ENCODE data around the gene SLAMF7. TPM values are rescaled to one million over a fixed set of nuclear protein-coding genes. Genes with fewer than 3 reads are reported as not detected.

SLAMF7 gene
- total and polyA plus RNA-seq, 2 of the 8 experiments (the other 6 are each of a cell fraction or from before 2014, with no cell fraction given) = not detected

- H3K36me3 ChIP-seq (ENCODE audit: control insufficient read depth in 2 of 4, insufficient read depth in 4 of 4, low read length in 3 of 4) = no peaks in the 10 kb centered on the region
- ChIA-PET POLR2A (ENCODE audit: partially characterized antibody) (no interaction called here), CTCF (ENCODE audit: partially characterized antibody) (interaction anchor here (1.7 to 1.9 kb wide), 2 partner anchors 44 to 131 kb away, joined by 3 to 5 read pairs; no protein-coding TSS in a partner anchor)
- no peaks in the 10 kb centered on the region for H3K23me2 ChIP-seq (ENCODE audit: low read depth, low read length)
- no peak overlapping the region for H3K4me2 ChIP-seq (ENCODE audit: insufficient read depth in 1 of 2, low read depth in 2 of 2, low read length in 2 of 2)
- H3K27ac ChIP-seq (ENCODE audit: low read depth, low read length) = no peak overlapping the region
- H2AFZ ChIP-seq (ENCODE audit: low read length) = no peak overlapping the region
- no peaks in the 10 kb centered on the region for H3K9me3 ChIP-seq (ENCODE audit: insufficient read depth in 2 of 2, low read depth in 1 of 2, low read length in 1 of 2)
- FAIRE-seq (no peak), DNase-seq (ENCODE audit: low read depth in 1 of 2, low spot score in 2 of 2) (no peak)
- H3K9ac ChIP-seq (replicated peaks in 1 of 4; ENCODE audit: extremely low read depth in 1 of 4, low read depth in 3 of 4, low read length in 3 of 4) = no peak overlapping the region
- H3K79me1 ChIP-seq (ENCODE audit: low read depth, low read length) = no peaks in the 10 kb centered on the region
- no peak overlapping the region for H2BK12ac ChIP-seq (ENCODE audit: low read depth, low read length)
- H3K27me3 ChIP-seq (replicated peaks in 1 of 4; ENCODE audit: control insufficient read depth in 3 of 4, extremely low read depth in 1 of 4, insufficient read depth in 3 of 4, low read length in 3 of 4) = no peaks in the 10 kb centered on the region
- no peak overlapping the region for H4K91ac ChIP-seq (replicated peaks; ENCODE audit: insufficient read length, low read length)
- H2BK120ac ChIP-seq (replicated peaks; ENCODE audit: low read depth, low read length) = no peak overlapping the region
- no peak overlapping the region for H2AK5ac ChIP-seq (ENCODE audit: low read depth, low read length)
- no peak overlapping the region for H2BK5ac ChIP-seq (ENCODE audit: low read depth, low read length)
- 95% methylated on average over 4 of the region's 4 CpGs; no CpG with 5 or more reads in 1 of the 2 experiments for WGBS, 2 experiments (ENCODE audit: extremely low coverage in 1 of 2, insufficient coverage in 1 of 2, insufficient read length in 1 of 2, insufficient replicate concordance in 2 of 2, low coverage in 1 of 2, low lambda C conversion rate in 2 of 2, missing lambda C conversion rate in 1 of 2)
- no peaks in the 10 kb centered on the region for H4K20me1 ChIP-seq (replicated peaks in 1 of 2; ENCODE audit: control insufficient read depth in 1 of 2, insufficient read depth in 2 of 2, low read length in 2 of 2)
- no peak overlapping the region for H3K18ac ChIP-seq (ENCODE audit: extremely low read depth, low read length)
- no peak for TF ChIP-seq BRCA1 (IDR thresholded peaks at IDR 0.05; ENCODE audit: low read depth, low read length)
- TF ChIP-seq SIN3A (conservative IDR thresholded peaks at IDR 0.05 in 1 of 2, IDR thresholded peaks at IDR 0.05 in 1 of 2; ENCODE audit: low read depth in 1 of 2, low read length in 2 of 2) = no peak
- TF ChIP-seq HDAC6 (IDR thresholded peaks at IDR 0.05; ENCODE audit: low read depth, low read length) = no peak
- no peak for TF ChIP-seq SIRT6 (IDR thresholded peaks at IDR 0.05; ENCODE audit: low read length)
- no peak overlapping the region for H3K14ac ChIP-seq (ENCODE audit: insufficient read length)
- H4K8ac ChIP-seq (ENCODE audit: extremely low read depth, insufficient read depth, low read length) = no peak overlapping the region
- H3K4me1 ChIP-seq (replicated peaks in 1 of 4; ENCODE audit: control insufficient read depth in 3 of 4, insufficient read depth in 4 of 4, low read length in 3 of 4) = peaks cover 0 to 4% (median under 1%) of the 10 kb centered on the region in 4 experiments; a peak in 1 of 7 replicates
- H4K5ac ChIP-seq (ENCODE audit: insufficient read length, low read depth, low read length) = no peak overlapping the region
- no peak overlapping the region for H3K4ac ChIP-seq (replicated peaks; ENCODE audit: insufficient read length, low read depth, low read length)
- H3K23ac ChIP-seq (ENCODE audit: insufficient read length) = no peak overlapping the region
- no peak overlapping the region for H2BK20ac ChIP-seq (ENCODE audit: low read length)
- H2BK15ac ChIP-seq (ENCODE audit: low read length) = no peak overlapping the region
- H3K79me2 ChIP-seq (ENCODE audit: control insufficient read depth in 1 of 2, insufficient read depth in 2 of 2, low read length in 2 of 2) = no peaks in the 10 kb centered on the region
- H3K4me3 ChIP-seq (ENCODE audit: extremely low read depth in 1 of 4, insufficient read depth in 2 of 4, low read depth in 3 of 4, low read length in 4 of 4) = no peak overlapping the region
- no peak overlapping the region for H3K56ac ChIP-seq (replicated peaks; ENCODE audit: insufficient read length, low read depth, low read length)
Observed at GRCh38 chr1:160704250-160704649, 34.8 kb upstream of the SLAMF7 start.

Data from H1 (cell line).